T-helper 2 cell treated with Interferon-gamma antibody and Interleukin-4, amounts not matched to agents 100 ng/mL and 5 ng/mL, for 36 hours (primary cell): ENCODE data around the gene SHBG. TPM values are rescaled to one million over a fixed set of nuclear protein-coding genes. Genes with fewer than 3 reads are reported as not detected.
"Not testable (repeated sequence)": the region's sequence is repeated elsewhere in the genome, so short reads cannot be mapped to it uniquely, and the experiment has no call there.

Source experiments
- intact Hi-C: fragments of 100-400 bp; cut with micrococcal nuclease; formaldehyde crosslinking; loops from one replicate; pipeline ENCODE4 v1.15.1; 2023
- total RNA-seq: library from RNA; stranded (reverse); gene quantifications from 2 replicates; pipeline ENCODE4 v1.2.3, GENCODE V29; 2022

SHBG gene
- total RNA-seq, result not detected in 2 replicates

DNA sequence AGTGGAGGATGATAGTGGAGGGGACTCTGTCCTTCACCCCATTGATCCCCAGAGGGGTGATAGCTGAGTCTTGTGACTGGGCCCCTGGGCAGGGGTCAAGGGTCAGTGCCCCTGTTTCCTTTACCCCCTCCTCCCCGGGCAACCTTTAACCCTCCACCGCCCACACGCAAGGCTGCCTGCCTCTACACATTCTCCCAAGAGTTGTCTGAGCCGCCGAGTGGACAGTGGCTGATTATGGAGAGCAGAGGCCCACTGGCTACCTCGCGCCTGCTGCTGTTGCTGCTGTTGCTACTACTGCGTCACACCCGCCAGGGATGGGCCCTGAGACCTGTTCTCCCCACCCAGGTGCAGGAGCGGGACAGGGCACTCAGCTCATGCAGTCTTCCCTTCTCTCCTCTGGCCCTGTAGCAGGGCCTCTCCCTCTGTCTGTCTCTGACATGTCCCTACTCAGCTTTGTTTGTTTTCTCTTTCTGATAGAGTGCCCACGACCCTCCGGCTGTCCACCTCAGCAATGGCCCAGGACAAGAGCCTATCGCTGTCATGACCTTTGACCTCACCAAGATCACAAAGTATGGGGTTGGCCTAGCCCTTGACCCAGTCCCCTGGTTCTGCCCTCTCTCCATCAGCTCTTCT, at the start of gene SHBG:
Gene SHBG (plus strand): TSS at position 197 of the 633 bp plus-strand sequence. CDS start 38 bp downstream, at position 235.
- intact Hi-C loops, result no loop called here

- intact Hi-C loops, result loop anchor here (5.0 kb wide), 1 partner anchor 261 kb away; no protein-coding TSS in a partner anchor
Observed at GRCh38 chr17:7580604-7581575, 49.0 kb upstream of the SHBG start.

- intact Hi-C loops, result loop anchor here (1.0 to 5.0 kb wide), 3 partner anchors 10 to 260 kb away; partner anchors contain the start of gene FXR2
Observed at GRCh38 chr17:7582396-7583252, 47.3 kb upstream of the SHBG start.

DNA sequence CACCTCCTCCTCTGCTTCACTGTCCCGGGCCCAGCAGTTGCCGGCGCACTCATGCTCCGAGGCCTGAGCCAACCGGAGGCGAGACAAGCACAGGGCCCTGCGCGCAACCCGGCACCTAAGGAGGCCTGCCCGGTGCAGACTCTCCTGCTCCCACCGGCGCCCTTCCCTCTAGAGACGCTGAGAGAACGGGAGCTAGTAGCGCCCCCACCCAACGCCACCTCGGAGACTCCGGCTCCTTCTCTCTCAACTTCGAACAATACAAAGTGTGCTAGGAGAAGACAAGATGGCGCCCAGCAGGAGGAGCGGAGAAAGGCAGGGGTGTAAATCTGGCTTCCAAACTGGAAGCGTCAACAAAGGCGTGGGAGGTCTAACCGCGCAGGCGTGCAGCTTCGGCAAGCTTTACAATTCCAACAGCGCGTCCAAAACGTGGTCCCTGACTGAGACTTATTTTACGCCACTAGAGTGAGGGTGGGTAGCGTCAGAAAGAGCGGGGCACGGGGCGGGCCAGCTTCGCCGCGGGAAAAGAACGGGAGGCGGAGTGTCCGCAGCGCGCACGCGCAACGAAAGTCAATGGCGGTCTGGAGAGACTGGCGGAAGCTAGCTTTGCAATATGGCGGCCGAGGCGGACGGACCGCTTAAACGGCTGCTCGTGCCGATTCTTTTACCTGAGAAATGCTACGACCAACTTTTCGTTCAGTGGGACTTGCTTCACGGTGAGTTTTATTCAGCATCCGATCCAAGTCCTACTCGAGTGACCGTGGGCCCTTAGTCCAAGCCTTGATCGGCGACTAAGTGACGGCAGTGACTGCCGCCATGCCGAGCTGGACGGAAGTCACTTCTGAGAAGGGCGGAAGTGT, 46.5 kb upstream of the SHBG start, which contains the start of gene MPDU1:
Gene MPDU1 (plus strand): TSS at position 600 of the 857 bp plus-strand sequence. CDS start 11 bp downstream, at position 611.
- intact Hi-C loops, result loop anchor here (1.0 to 5.0 kb wide), 4 partner anchors 11 to 259 kb away; partner anchors contain the start of genes FXR2 and WRAP53

GRCh38 chr17:7586673-7587419, 43.1 kb upstream of the SHBG start:
- intact Hi-C loops, result no loop called here

GRCh38 chr17:7587420-7588151, 42.3 kb upstream of the SHBG start:
- intact Hi-C loops, result no loop called here

DNA sequence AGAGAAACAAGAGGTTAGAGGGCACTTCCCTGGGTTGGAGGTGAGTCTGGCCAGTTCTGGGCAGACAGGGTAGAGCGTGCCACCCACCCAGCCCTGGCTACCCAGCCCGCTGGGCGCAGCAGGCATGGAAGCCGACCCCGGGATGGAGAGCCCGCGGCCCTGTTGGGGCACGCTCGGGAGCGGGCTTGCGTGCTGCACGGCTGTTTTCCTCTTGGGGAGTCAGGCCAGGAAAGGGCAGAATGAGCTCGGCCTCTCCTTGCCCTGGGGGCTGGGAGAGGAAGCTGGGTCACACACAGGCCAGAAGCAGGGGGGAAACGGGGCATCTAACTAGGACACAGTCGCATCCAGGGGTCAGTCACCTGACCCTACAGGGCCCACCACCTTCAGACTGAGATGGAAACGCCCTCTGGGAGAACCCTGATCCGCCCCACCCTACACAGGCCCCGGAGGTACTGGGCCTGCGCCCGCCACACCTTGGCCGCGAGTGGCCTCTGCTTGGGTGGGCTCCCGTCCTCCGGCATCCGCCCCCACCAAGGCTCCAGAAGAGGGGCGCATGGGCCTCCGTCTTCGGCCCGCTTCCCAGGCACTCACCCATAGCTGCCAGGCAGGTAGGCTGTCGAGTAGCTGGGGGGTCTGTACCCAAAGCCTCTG, 41.3 kb upstream of the SHBG start:
- intact Hi-C loops, result no loop called here

DNA sequence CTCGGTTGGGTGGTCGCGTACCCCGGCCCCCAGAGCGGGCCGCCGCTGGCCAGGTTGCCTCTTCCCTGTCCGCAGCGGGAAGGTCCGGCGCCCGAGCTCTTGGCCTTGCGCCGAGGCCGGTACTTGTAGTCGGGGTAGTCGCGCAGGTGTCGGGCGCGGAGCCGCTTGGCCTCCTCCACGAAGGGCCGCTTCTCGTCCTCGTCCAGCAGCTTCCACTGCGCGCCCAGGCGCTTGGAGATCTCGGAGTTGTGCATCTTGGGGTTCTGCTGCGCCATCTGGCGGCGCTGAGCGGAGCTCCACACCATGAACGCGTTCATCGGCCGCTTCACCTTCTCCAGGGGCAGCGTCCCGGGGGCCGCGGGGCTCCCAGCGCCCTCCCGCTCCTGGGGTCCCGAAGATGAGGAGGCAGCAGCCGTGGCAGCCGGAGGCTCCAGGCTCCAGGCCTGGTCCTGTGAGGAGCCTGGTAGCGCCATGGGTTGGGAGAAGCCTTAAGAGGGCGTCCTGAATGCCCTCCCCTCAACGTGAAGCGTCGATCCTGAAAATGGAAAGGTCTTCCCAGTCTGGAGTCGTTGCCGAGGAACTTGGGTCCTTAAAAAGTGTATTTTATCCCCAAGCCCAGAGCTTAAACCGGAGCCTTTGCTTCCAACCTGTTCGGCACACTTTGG, 40.6 kb upstream of the SHBG start:
- intact Hi-C loops, result no loop called here

DNA sequence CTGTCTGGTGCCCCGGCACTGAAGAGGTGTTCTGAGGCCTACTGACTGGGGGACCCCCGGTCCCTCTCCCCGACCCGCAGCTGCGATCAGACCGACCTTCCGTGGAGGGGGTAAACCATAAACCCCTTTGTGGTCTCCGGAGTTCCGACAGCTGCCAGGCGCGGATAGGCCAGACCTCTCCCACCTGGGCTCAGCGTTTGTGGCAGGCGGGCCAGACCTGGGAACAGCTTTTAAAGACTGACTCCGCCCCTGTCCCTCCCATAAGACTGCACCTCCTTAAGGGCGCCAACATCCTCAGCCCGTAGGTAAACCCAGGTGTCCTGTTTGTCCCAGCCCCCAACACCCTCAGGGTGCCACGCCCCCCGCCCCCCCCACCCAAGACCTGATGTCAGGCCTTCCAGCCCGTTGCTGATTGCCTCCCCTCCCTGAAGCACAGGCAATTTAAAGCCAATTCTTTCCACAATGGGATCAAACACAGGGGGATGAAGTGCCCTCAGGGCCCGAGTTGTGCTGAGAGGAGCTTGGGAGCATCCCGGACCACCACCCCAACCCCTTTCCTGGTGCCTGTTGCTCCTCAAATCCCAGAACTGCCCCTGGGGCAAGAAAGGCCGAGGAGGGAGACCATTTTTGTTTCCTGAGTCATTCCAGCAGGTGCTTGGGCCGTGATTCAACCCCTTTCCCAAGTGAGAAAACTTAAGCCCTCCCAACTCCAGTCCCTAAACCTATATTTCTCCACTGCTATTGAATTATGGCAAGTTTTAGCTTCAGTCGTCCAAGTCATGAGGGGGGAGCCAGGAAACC, 39.8 kb upstream of the SHBG start, which contains the start of gene SOX15:
Gene SOX15 (minus strand): TSS at position 204 of the 801 bp plus-strand sequence. CDS start 418 bp downstream, outside the sequence.
- intact Hi-C loops, result no loop called here

- intact Hi-C loops, result no loop called here
Observed at GRCh38 chr17:7590743-7591142, 39.2 kb upstream of the SHBG start.

DNA sequence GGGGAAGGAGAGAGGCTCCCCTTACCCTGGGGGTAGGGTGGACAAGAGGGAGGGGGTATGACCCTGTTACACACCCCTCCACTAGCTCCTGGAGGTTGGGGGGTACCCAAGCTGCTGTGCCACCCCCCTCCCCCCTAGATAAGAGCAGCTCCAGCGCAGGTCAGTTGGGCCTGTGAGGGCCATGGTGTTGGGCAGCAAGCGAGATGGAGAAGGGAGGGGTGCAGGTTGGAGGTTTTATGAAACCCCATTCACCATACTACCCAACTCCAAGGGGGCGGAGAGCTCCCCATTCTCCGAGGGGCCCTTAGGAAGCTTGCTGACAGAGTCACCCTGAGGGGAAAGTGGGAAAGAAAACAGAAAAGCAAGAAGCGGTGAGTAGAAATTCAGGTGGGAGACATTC, 38.3 kb upstream of the SHBG start:
- intact Hi-C loops, result no loop called here

- intact Hi-C loops, result no loop called here
Observed at GRCh38 chr17:7592422-7593021, 37.4 kb upstream of the SHBG start.

DNA sequence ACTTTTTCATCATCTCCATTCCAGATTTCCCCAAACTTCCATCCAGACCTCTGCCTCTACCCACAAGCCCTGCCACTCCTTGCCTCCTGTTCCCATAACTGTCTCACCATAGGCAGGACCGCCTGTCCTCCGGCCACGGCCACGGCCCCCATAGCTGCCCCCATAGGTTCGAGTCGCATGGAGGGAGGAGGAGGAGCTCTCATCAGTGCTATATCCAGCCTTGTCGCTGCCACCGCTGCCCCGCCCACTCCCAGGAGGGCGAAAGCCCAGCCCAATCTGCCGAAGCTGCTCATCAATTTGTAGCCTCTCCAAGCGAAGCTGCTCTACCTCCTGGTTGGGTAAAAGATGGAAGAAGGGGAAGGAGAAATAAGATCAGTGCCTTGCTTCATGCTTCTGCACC, 36.6 kb upstream of the SHBG start:
- intact Hi-C loops, result no loop called here

GRCh38 chr17:7597561-7597960, 32.4 kb upstream of the SHBG start:
- intact Hi-C loops, result not testable (repeated sequence)

- intact Hi-C loops, result no loop called here
Observed at GRCh38 chr17:7606280-7606679, 23.7 kb upstream of the SHBG start.

DNA sequence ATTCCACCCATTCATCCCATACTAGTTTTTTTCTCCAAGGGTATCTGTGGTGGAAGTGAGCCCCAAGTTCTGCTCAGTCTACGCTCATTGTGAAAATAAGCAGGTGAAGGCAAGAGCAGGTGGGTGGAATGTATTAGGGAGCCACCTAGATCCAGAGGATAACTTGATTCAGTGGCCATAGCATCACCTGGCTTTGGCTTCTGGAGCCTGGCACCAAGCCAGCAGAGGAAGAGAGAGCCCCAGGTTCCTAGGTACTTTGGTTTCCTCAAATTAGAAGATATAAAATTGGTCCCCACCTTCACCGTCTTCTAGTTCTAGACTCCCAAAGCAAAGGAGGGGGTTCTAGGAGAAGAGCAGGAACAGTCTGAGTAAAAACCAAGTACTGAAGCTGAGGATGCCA, 19.3 kb upstream of the SHBG start:
- intact Hi-C loops, result loop anchor here (10.0 kb wide), 1 partner anchor 224 kb away; the partner anchor contains the start of gene KDM6B
